GM12878 (cell line): ENCODE measurements around the gene TET3. TPM values are rescaled to one million over a fixed set of nuclear protein-coding genes. Genes with fewer than 3 reads are reported as not detected.

ENCODE experiments used
- ASH2L ChIP-seq: fragments of 300-600, 200-600 bp; sonication (generic); IDR thresholded peaks from 2 replicates; pipeline ENCODE4 v1.6.1; 2017; ENCODE audit warnings: low read depth, mild to moderate bottlenecking, borderline replicate concordance
- ATF2 ChIP-seq: IDR thresholded peaks from 2 replicates; pipeline ENCODE4 v1.6.1; 2012; ENCODE audit warnings: low read length, inconsistent platforms
- BCL3 ChIP-seq: IDR thresholded peaks from 2 replicates; pipeline ENCODE4 v1.6.1; 2011; ENCODE audit warnings: borderline replicate concordance, low read depth, mild to moderate bottlenecking, moderate library complexity, low read length; ENCODE audit not compliant: insufficient read depth, poor library complexity, severe bottlenecking
- CEBPZ ChIP-seq: fragments of 150-350 bp; IDR thresholded peaks from 2 replicates; pipeline ENCODE4 v1.6.1; 2016; ENCODE audit warnings: low read depth, low read length
- CHD4 ChIP-seq: fragments of 200-600 bp; sonication (generic); IDR thresholded peaks from 2 replicates; pipeline ENCODE4 v1.6.1; 2016; ENCODE audit warnings: mild to moderate bottlenecking
- EED ChIP-seq: sonication (generic); IDR thresholded peaks from 2 replicates; pipeline ENCODE4 v1.6.1; 2016; ENCODE audit warnings: antibody characterized with exemption, low read depth
- NFYB ChIP-seq: IDR thresholded peaks from 2 replicates; pipeline ENCODE4 v1.6.1; 2011; ENCODE audit warnings: low read depth, mild to moderate bottlenecking, low read length, improper control_type of control experiment, moderate library complexity; ENCODE audit not compliant: insufficient read depth
- PKNOX1 ChIP-seq: fragments of 450-650 bp; IDR thresholded peaks from 2 replicates; pipeline ENCODE4 v1.6.1; 2016; ENCODE audit warnings: mild to moderate bottlenecking
- polyA plus RNA-seq, 11 experiments: library from polyadenylated mRNA; depleted of rRNA in 4 of 11; unstranded in 6 of 11; stranded (reverse) in 5 of 11; fragments of >200 nt; fragmentation: Nextera tagmentation in 4 of 11; fragmentation: Illumina TruSeq in 1 of 11; extraction: Ambion mirVana in 4 of 11; extraction: Trizol in 1 of 11; gene quantifications; 1 replicate in 1 of 11; 2 replicates in 10 of 11; pipeline versions ENCODE4 v1.2.1 to v1.2.3, GENCODE V29; 2011 to 2016; ENCODE audit warnings: inconsistent platforms in 2 of 11, missing spikeins in 2 of 11, low read depth in 1 of 11
- total RNA-seq, 4 experiments: library from RNA; depleted of rRNA in 3 of 4; stranded (reverse); fragments of >200 nt in 3 of 4; fragmentation: Illumina TruSeq in 1 of 4; extraction: Trizol in 1 of 4; gene quantifications; 2 replicates each; pipeline versions ENCODE4 v1.2.1 to v1.2.3, GENCODE V29; 2013 to 2021
- TF ChIP-seq, protein P1 (sequence below): IDR thresholded peaks from 2 replicates; pipeline ENCODE4 v1.6.1; 2012; ENCODE audit warnings: low read depth, low read length, improper control_type of control experiment

Gene TET3
- total and polyA plus RNA-seq, 10 of the 15 experiments (the other 5 are each of a cell fraction or from before 2014, with no cell fraction given), result 0.77 to 25.9 (median 8.5) TPM

DNA sequence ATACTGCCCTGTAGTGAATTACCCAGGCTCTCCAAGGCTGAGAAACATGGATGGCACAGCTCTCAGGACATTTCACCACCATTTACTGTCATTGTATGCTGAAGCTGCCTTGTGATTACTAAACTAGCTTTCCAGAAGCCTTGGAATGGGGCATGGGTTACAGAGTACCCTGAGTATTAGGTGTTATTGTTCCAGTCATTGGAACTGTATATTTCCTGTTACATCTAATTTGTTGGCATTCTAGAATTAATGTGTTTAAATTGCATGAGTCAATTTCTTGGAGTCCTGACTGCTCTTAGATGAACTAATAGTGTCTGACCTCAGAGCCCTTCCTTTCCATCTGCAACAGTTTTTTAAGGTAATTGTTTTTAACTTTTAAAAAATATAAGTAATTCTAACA is 49.1 kb upstream of the TET3 start (continued):
- TF ChIP-seq BCL3, result no peak
- no peak for TF ChIP-seq EED
- no peak for TF ChIP-seq CHD4
- TF ChIP-seq, protein P1, sequence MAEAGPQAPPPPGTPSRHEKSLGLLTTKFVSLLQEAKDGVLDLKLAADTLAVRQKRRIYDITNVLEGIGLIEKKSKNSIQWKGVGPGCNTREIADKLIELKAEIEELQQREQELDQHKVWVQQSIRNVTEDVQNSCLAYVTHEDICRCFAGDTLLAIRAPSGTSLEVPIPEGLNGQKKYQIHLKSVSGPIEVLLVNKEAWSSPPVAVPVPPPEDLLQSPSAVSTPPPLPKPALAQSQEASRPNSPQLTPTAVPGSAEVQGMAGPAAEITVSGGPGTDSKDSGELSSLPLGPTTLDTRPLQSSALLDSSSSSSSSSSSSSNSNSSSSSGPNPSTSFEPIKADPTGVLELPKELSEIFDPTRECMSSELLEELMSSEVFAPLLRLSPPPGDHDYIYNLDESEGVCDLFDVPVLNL, result no peak
- no peak for TF ChIP-seq NFYB
- TF ChIP-seq ASH2L, result no peak
- TF ChIP-seq ATF2, result no peak
- no peak for TF ChIP-seq CEBPZ
- no peak for TF ChIP-seq PKNOX1
- TF ChIP-seq, all 136 proteins: peak for 0
